ENCODE measurements around the gene ANKRD33B. TPM values are rescaled to one million over a fixed set of nuclear protein-coding genes. Genes with fewer than 3 reads are reported as not detected.

ANKRD33B gene
- total and polyA plus RNA-seq, 9 of the 15 experiments (the other 6 are each of a cell fraction or from before 2014, with no cell fraction given) = 0.10 to 1.7 (median 0.40) TPM

DNA sequence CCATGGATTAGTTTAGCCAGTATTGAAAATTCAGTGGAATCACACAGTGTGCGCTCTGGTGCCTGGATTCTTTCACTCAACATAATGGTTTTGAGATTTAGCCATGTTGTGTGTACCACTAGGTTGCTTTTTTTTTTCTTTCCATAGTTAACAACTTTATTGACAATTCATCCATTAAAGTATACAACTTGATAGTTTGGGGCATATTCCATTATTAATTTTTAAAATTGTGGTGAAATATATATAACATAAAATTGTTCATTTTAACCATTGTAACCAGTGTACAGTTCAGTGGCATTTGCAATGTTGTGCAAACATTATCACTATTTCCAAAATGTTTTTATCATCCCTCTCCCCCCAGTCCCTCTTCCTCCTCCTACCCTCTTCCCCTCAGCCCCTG lies 35.2 kb downstream of the ANKRD33B start (continued):
- TF ChIP-seq ZBTB40 (IDR thresholded peaks at IDR 0.05) (peak; percentile 92), ZBTB40 (CRISPR knock-in tag; IDR thresholded peaks at IDR 0.05) (peak; percentile 87), CREM (IDR thresholded peaks at IDR 0.05; ENCODE audit: low read depth) (no peak)

All from K562 (cell line).